SK-N-SH treated with all-trans-retinoic acid at 6 μM for 48 hours (cell line): Measurements from ENCODE around the gene KHNYN.

Experiments
- ATAC-seq: fragments of 200-7000 bp; cut with Tn5 transposase; 3 replicates; pipeline ENCODE4 v1.9.1; 2020; ENCODE audit warnings: mild to moderate bottlenecking, moderate library complexity
- ARNTL ChIP-seq: fragments of 450-650 bp; formaldehyde crosslinking; IDR thresholded peaks from 2 replicates; pipeline ENCODE4 v1.5.0; 2020; ENCODE audit warnings: low read depth, mild to moderate bottlenecking, moderate library complexity, borderline replicate concordance
- BACH2 ChIP-seq: fragments of 250-450 bp; sonication (Bioruptor Pico); IDR thresholded peaks from 2 replicates; pipeline ENCODE4 v1.9.0; 2021; ENCODE audit warnings: mild to moderate bottlenecking, borderline replicate concordance
- CREB5 ChIP-seq: fragments of 250-450 bp; sonication (Bioruptor Pico); IDR thresholded peaks from 2 replicates; pipeline ENCODE4 v1.5.1; 2020; ENCODE audit warnings: low read depth, mild to moderate bottlenecking, moderate library complexity
- CSDC2 ChIP-seq: fragments of 250-450 bp; sonication (Bioruptor Pico); IDR thresholded peaks from 2 replicates; pipeline ENCODE4 v1.5.0; 2020; ENCODE audit warnings: mild to moderate bottlenecking, moderate library complexity
- ESRRG ChIP-seq: fragments of 250-450 bp; sonication (Bioruptor Pico); IDR thresholded peaks from 2 replicates; pipeline ENCODE4 v1.6.1; 2021; ENCODE audit warnings: mild to moderate bottlenecking
- GLIS3 ChIP-seq: fragments of 250-450 bp; sonication (Bioruptor Pico); IDR thresholded peaks from 2 replicates; pipeline ENCODE4 v1.5.0; 2020; ENCODE audit warnings: mild to moderate bottlenecking, moderate library complexity
- ISL1 ChIP-seq: fragments of 250-450 bp; sonication (Bioruptor Pico); IDR thresholded peaks from 2 replicates; pipeline ENCODE4 v2.1.2; 2022; ENCODE audit warnings: mild to moderate bottlenecking, moderate library complexity
- OSR1 ChIP-seq: fragments of 250-450 bp; sonication (Bioruptor Pico); IDR thresholded peaks from 2 replicates; pipeline ENCODE4 v1.8.0; 2022; ENCODE audit warnings: moderate library complexity, mild to moderate bottlenecking, inconsistent platforms
- PATZ1 ChIP-seq: fragments of 250-450 bp; sonication (Bioruptor Pico); IDR thresholded peaks from 2 replicates; pipeline ENCODE4 v1.8.0; 2020; ENCODE audit warnings: mild to moderate bottlenecking, moderate library complexity, borderline replicate concordance
- POU6F1 ChIP-seq: fragments of 250-450 bp; sonication (Bioruptor Pico); IDR thresholded peaks from 2 replicates; pipeline ENCODE4 v1.8.0; 2021; ENCODE audit warnings: low read depth, mild to moderate bottlenecking, moderate library complexity, borderline replicate concordance
- PPARA ChIP-seq: fragments of 250-450 bp; sonication (Bioruptor Pico); IDR thresholded peaks from 2 replicates; pipeline ENCODE4 v1.5.0; 2020; ENCODE audit warnings: mild to moderate bottlenecking, borderline replicate concordance
- TOX ChIP-seq: fragments of 250-450 bp; sonication (Bioruptor Pico); IDR thresholded peaks from 2 replicates; pipeline ENCODE4 v1.8.0; 2021; ENCODE audit warnings: mild to moderate bottlenecking, moderate library complexity, borderline replicate concordance
- TSHZ2 ChIP-seq: fragments of 250-450 bp; sonication (Bioruptor Pico); IDR thresholded peaks from 2 replicates; pipeline ENCODE4 v1.5.0; 2020; ENCODE audit warnings: mild to moderate bottlenecking, moderate library complexity
- ZC3H10 ChIP-seq: fragments of 250-450 bp; sonication (Bioruptor Pico); IDR thresholded peaks from 2 replicates; pipeline ENCODE4 v1.5.1; 2021; ENCODE audit warnings: mild to moderate bottlenecking, moderate library complexity
- ZFP30 ChIP-seq: fragments of 450-650 bp; formaldehyde crosslinking; IDR thresholded peaks from 2 replicates; pipeline ENCODE4 v1.5.0; 2022; ENCODE audit warnings: mild to moderate bottlenecking, moderate library complexity
- ZNF70 ChIP-seq: fragments of 450-650 bp; formaldehyde crosslinking; IDR thresholded peaks from 2 replicates; pipeline ENCODE4 v1.5.0; 2020; ENCODE audit warnings: mild to moderate bottlenecking, moderate library complexity
- ZNF8 ChIP-seq: fragments of 450-650 bp; formaldehyde crosslinking; IDR thresholded peaks from 2 replicates; pipeline ENCODE4 v1.5.0; 2020; ENCODE audit warnings: mild to moderate bottlenecking, moderate library complexity

KHNYN gene

GRCh38 chr14:24408764-24409163 is 21.0 kb upstream of the KHNYN start:
- TF ChIP-seq OSR1 (CRISPR knock-in tag) (no peak), ARNTL (CRISPR knock-in tag) (no peak), ZNF70 (CRISPR knock-in tag) (no peak), PATZ1 (CRISPR knock-in tag) (no peak), ESRRG (CRISPR knock-in tag) (no peak), GLIS3 (CRISPR knock-in tag) (no peak), CSDC2 (CRISPR knock-in tag) (no peak), ZC3H10 (CRISPR knock-in tag) (no peak), ZNF8 (CRISPR knock-in tag) (no peak), BACH2 (CRISPR knock-in tag) (no peak), TSHZ2 (CRISPR knock-in tag) (no peak), ZFP30 (CRISPR knock-in tag) (no peak)
- no peak for ATAC-seq

- no peak for ATAC-seq
- TF ChIP-seq ZNF70 (CRISPR knock-in tag) (no peak), ARNTL (CRISPR knock-in tag) (no peak), ESRRG (CRISPR knock-in tag) (no peak), BACH2 (CRISPR knock-in tag) (no peak), CREB5 (CRISPR knock-in tag) (no peak), ISL1 (no peak), TOX (CRISPR knock-in tag) (no peak), PATZ1 (CRISPR knock-in tag) (no peak), TSHZ2 (CRISPR knock-in tag) (no peak), ZFP30 (CRISPR knock-in tag) (no peak), POU6F1 (CRISPR knock-in tag) (no peak), PPARA (no peak)
- TF ChIP-seq, all 23 proteins: peak for 0
Observed at GRCh38 chr14:24409192-24409591, 20.6 kb upstream of the KHNYN start.
